Measurements from ENCODE around the gene CYP1A2. TPM values are rescaled to one million over a fixed set of nuclear protein-coding genes. Genes with fewer than 3 reads are reported as not detected.

CYP1A2 gene
- total and polyA plus RNA-seq, 2 of the 13 experiments (the other 11 are each of a cell fraction or from before 2014, with no cell fraction given): 0.07 TPM; not detected in 1

DNA sequence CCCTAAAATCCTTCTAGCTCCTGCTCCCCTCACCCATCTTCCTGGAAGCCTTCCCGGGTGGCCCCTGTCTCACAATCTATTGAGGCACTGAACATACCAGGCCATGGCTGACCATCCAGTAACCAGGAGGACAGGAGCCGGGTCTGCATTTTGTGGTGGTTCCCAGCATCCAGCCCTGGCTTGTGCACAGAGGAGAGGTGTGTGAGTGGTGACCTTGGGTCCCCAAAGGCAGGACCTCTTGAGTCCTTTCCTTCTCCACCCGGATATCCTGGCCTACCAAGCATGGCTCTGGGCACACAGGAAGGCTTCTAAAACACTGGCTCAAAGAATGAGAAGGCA lies 41.1 kb downstream of the CYP1A2 start (continued):
- TF ChIP-seq, protein P1, sequence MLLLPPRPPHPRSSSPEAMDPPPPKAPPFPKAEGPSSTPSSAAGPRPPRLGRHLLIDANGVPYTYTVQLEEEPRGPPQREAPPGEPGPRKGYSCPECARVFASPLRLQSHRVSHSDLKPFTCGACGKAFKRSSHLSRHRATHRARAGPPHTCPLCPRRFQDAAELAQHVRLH (CRISPR knock-in tag; IDR thresholded peaks at IDR 0.05; ENCODE audit: borderline replicate concordance, low read depth): no peak
- TF ChIP-seq, protein P2, sequence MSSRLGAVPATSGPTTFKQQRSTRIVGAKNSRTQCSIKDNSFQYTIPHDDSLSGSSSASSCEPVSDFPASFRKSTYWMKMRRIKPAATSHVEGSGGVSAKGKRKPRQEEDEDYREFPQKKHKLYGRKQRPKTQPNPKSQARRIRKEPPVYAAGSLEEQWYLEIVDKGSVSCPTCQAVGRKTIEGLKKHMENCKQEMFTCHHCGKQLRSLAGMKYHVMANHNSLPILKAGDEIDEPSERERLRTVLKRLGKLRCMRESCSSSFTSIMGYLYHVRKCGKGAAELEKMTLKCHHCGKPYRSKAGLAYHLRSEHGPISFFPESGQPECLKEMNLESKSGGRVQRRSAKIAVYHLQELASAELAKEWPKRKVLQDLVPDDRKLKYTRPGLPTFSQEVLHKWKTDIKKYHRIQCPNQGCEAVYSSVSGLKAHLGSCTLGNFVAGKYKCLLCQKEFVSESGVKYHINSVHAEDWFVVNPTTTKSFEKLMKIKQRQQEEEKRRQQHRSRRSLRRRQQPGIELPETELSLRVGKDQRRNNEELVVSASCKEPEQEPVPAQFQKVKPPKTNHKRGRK (CRISPR knock-in tag; IDR thresholded peaks at IDR 0.05): no peak
- no peak for TF ChIP-seq KLF15 (CRISPR knock-in tag; IDR thresholded peaks at IDR 0.05; ENCODE audit: borderline replicate concordance)

DNA sequence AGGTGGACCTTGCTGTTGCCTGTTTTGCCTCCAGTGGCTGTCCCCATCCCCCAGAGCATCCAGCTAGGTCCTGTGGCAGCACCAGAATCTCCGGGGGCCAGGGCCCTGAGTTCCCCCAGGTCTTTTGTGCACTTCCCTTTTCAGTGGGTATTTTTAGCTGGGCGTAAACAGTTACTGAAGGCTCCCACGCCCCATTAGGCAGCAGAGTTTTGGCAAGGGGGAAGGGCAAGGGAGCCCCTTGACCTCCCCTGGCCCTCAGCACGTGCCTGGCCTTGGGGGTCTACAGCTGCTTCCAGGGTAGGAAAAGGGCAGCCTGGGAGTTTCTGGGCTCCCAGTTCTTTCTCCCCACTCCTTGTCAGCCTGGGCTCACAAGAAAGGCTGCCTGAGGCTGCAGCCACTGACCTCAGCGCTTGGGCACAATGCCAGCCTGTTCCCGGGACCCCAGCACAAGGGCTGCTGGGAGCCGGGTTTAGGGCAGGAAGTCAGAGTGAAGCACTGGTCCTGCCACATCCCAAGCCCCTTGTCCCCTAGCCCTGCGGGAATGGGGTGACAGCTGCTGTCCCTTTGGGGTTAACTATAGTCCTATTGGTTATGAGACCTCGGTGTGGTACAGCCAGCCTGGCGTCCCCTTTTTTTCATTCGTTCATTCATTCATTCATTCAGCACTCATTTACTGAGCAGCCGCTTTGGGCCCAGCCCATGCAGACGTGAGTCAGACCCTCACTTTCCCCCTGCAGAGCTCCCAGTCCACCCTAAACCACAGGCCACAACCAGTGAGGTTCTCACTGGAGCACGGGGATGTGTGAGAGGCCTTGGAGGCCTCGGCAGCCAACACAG lies 41.7 kb downstream of the CYP1A2 start:
- no peak for FAIRE-seq
- no peak overlapping the region for H2AFZ ChIP-seq (ENCODE audit: low read length)
- peaks cover 9 to 25% of the 10 kb centered on the region in 2 experiments; a peak in 4 of 5 replicates for H3K36me3 ChIP-seq (replicated peaks in 1 of 2; ENCODE audit: control insufficient read depth in 1 of 2, insufficient read depth in 2 of 2, low read length in 2 of 2)
- H3K4me3 ChIP-seq (replicated peaks in 1 of 3; ENCODE audit: insufficient read depth in 1 of 3, low read depth in 2 of 3, low read length in 3 of 3): no peak overlapping the region
- peaks cover 27% of the 10 kb centered on the region; the same call in 1 of the 2 replicates for H4K20me1 ChIP-seq (ENCODE audit: insufficient read depth, low read length)
- peaks cover 26% of the 10 kb centered on the region for H3K4me1 ChIP-seq (ENCODE audit: insufficient read depth, low read length)
- ChIA-PET CTCF (ENCODE audit: low intra/inter-chr PET ratio, low total read pairs) (no interaction called here), POLR2A (interaction anchor here (1.7 kb wide), 1 partner anchor 10 kb away, joined by 3 read pairs; no protein-coding TSS in a partner anchor)
- 96% methylated on average over 10 of the region's 15 CpGs for WGBS (ENCODE audit: low lambda C conversion rate)
- no peaks in the 10 kb centered on the region for H3K9me3 ChIP-seq (ENCODE audit: low read length)
- H3K4me2 ChIP-seq (ENCODE audit: low read depth, low read length): no peak overlapping the region
- H3K79me2 ChIP-seq (ENCODE audit: insufficient read depth, low read length): peaks cover 39% of the 10 kb centered on the region
- BruUV-seq (replicated peaks): no TSS peak
- ATAC-seq: no peak
- H3K27me3 ChIP-seq (ENCODE audit: control insufficient read depth in 1 of 2, insufficient read depth in 2 of 2, low read length in 2 of 2): no peaks in the 10 kb centered on the region
- no peak for DNase-seq (ENCODE audit: low spot score)
- intact Hi-C loops (cut with micrococcal nuclease; ENCODE audit: unreplicated experiment): no loop called here
- in situ Hi-C loops (cut with HindIII; ENCODE audit: extremely low pct_ligation_motif_present, low pct_unique_long_range_greater_than_20kb): no loop called here
- TF ChIP-seq POGZ (CRISPR knock-in tag; IDR thresholded peaks at IDR 0.05): no peak
- TF ChIP-seq ZNF558 (CRISPR knock-in tag; IDR thresholded peaks at IDR 0.05; ENCODE audit: borderline replicate concordance): no peak
- TF ChIP-seq, protein P3, sequence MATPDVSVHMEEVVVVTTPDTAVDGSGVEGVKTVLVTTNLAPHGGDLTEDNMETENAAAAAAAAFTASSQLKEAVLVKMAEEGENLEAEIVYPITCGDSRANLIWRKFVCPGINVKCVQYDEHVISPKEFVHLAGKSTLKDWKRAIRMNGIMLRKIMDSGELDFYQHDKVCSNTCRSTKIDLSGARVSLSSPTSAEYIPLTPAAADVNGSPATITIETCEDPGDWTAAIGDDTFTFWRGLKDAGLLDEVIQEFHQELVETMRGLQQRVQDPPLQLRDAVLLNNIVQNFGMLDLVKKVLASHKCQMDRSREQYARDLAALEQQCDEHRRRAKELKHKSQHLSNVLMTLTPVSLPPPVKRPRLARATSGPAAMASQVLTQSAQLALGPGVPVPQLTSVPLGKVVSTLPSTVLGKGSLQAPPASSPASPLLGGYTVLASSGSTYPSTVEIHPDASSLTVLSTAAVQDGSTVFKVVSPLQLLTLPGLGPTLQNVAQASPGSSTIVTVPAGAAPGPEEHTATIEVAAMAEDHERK (CRISPR knock-in tag; IDR thresholded peaks at IDR 0.05; ENCODE audit: low read depth): no peak
- no peak overlapping the region for H3K27ac ChIP-seq (ENCODE audit: extremely low read length, insufficient read depth, low read length)
- H3K9ac ChIP-seq (ENCODE audit: insufficient read depth, low read depth, low read length): no peak overlapping the region
